Fibroblast of villous mesenchyme (primary cell): ENCODE data around the gene LSS. TPM values are rescaled to one million over a fixed set of nuclear protein-coding genes. Genes with fewer than 3 reads are reported as not detected.

Experiments
- DNase-seq: peaks from one replicate; pipeline ENCODE4 v3.0.0-alpha.2; 2010; ENCODE audit warnings: low read depth
- H3K4me3 ChIP-seq: 2 replicates; pipeline ENCODE4 v1.5.1; 2011; ENCODE audit warnings: low read depth, mild to moderate bottlenecking, low read length
- total RNA-seq: library from RNA; depleted of rRNA; stranded (reverse); fragments of >200 nt; gene quantifications from 2 replicates; pipeline ENCODE4 v1.2.3, GENCODE V29; 2012
- TF ChIP-seq, protein P1 (sequence below): IDR thresholded peaks from 2 replicates; pipeline ENCODE4 v1.5.1; 2012; ENCODE audit warnings: low read depth, mild to moderate bottlenecking, low read length; ENCODE audit not compliant: insufficient read depth

The LSS gene
- total RNA-seq, 1 donor: 139 TPM

DNA sequence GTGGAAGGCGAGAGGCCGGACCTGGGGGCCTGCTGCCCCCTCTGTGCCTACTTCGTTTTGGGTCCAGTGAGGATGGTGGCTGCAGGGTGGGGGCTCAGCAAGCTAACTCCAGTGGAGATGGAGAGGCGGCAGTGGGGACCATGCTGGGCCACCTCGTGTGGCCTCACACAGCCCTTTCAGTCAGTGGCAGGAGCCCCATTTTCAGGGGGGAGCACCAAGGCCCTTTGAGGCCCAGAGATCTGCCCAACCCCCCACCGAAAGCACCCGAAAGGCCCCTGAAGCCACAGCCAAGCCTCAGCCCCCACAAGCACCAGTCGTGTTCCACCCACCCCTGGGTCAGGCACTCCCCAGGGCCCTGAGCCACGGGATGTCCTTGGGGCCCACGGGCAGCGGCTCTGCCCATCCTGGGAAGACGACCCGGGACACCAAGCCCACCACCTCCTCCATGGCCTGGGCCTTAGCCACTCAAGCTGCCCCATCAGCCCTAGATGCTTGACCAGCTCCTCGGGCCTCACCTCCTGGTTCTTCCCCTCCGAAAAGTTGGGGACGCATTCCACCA, 73.5 kb downstream of the LSS start:
- H3K4me3 ChIP-seq: no peak overlapping the region
- TF ChIP-seq, protein P1, sequence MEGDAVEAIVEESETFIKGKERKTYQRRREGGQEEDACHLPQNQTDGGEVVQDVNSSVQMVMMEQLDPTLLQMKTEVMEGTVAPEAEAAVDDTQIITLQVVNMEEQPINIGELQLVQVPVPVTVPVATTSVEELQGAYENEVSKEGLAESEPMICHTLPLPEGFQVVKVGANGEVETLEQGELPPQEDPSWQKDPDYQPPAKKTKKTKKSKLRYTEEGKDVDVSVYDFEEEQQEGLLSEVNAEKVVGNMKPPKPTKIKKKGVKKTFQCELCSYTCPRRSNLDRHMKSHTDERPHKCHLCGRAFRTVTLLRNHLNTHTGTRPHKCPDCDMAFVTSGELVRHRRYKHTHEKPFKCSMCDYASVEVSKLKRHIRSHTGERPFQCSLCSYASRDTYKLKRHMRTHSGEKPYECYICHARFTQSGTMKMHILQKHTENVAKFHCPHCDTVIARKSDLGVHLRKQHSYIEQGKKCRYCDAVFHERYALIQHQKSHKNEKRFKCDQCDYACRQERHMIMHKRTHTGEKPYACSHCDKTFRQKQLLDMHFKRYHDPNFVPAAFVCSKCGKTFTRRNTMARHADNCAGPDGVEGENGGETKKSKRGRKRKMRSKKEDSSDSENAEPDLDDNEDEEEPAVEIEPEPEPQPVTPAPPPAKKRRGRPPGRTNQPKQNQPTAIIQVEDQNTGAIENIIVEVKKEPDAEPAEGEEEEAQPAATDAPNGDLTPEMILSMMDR: no peak
- DNase-seq: no peak

DNA sequence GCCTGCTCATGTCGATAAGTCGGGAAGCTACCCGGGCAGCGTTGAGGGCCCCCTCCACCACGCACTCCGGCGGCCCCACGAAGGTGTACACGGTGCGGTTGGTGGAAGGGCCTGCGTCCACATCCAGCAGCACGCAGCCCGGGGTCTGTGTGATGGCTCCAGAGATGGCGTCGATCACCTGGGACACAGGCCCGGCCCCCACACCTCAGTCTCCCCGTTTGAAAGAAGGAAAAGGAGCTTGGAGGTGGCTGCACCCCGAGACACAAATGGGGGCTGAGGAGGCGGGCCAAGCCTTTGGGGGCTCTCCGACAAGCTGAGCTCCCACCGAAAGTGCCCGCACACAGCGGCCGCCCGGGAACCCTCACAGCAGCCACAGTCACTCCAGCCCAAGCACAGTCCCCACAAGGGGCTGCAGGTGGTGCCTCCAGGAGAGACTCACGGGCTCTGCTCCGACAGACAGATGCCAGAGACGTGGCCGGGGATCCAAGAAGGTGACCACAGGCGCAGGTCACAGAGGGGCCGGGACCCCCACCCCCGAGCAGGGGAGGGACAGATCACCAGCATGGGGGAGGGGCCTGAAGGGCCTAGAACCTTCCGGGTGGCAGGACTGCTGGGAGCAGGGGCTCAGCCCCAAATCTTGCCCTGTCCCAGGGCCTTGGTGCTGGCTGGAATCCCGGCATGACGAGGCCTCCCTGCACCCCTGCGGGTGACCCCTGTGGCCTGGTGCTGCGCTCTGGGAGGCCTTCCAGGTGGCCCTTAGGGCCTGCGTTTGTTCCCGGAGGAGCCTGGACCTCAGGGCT, 74.2 kb downstream of the LSS start:
- no peak for DNase-seq
- TF ChIP-seq, protein P1: no peak
- no peak overlapping the region for H3K4me3 ChIP-seq

DNA sequence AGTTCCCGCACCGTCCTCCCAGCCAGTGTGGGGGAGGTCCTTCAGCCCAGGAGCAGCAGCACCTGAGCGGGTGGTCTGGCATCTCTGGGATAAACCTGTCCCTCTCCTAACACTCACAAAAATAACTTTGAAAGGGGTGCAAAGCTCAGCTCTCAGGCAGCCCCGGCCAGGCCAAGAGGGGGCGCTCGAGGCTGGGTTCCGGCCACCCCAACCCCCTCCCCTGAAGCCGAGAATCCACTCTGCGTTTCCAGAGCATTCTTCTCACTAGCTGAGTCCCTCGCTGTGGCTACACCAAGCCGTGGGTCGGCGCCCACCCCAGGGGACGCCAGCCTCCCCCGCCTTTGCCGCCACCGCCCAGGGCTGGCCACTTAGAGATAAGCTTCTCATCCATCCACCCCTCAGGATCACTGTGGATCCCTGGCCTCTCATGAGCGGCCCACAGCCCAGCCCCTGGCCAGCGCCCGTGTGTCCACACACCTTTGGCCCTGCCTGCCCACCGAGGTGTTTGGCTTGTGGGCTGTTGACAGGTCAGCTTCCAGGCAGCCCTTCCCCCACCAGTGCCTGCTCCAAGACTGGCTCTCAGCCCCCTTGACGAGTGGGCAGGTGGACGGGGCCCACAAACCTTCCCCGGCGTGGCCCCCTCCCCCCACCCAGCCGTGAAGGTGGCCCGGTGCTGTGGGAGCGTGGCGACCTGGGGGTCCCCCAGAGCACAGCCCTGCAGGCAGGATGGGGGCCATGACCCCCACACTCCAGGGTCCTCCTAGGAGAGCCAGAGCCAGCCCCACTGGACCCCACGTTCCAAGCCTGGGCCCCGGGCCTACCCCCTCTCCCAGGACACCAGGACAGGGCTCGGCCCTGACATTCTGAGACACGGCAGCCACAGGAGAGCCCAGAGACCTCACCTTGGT, 75.1 kb downstream of the LSS start:
- peak; percentile 49 for DNase-seq
- TF ChIP-seq, protein P1: peak; percentile 80
- peak overlapping the region; percentile 25 for H3K4me3 ChIP-seq

DNA sequence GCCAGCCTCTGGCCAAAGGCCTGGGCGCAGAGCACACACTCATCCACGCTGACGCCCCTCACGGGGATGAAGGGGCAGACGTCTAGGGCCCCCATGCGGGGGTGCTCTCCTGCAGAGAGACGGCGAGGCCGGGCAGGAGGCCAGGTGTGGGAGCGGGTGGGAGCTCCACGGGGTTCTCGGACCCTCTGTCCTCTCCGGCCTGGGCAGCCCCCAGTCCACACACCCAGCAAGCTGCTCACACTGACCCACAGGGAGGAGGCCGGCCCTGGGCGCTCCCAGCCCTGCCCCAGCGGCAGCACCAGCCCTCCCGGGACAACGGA, 75.7 kb downstream of the LSS start:
- TF ChIP-seq, protein P1: no peak
- H3K4me3 ChIP-seq: no peak overlapping the region
- DNase-seq: no peak

DNA sequence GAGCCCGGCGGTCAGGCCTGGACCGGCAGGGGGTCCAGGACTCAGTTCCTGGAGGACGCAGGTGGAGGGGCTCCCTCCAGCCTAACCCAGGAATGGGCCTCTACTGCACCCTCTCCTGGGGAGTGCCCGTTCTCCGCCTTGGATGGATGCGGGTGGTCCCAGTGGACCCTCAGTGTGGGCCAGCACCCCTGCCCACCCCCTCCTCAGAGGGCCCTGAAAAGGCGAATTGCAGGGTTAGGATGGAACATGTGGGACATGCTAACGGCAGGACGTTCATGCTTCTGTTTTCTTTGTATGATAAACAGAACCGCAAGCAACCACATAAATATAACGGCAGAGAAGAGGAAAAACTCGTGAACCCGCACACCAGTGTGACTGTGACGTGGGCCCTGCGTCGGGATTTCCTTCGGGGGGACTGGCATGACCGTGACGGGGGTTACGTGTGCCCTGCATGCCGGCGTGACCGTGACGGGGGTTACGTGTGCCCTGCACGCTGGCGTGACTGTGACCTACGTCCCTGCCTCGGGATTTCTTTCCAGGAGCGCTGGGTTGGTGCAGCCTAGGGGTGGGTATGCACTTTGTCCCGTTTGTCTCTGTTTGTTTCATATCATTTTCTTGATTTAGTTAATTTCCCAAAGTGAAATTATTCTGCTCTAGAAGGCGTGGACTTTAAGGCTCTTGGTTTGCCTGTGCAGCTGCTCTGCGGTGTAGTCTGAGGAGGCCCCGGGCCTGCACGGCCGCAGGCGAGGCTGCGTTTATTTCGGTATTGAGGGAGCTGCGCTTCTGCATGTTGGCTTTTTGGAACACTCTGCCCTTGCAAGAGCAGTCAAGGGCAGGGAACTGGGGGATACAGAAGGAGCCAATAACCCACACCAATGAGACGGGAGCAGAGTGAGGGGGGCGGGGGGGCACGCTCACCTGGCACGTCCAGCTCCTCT, 76.3 kb downstream of the LSS start:
- TF ChIP-seq, protein P1: no peak
- H3K4me3 ChIP-seq: no peak overlapping the region
- no peak for DNase-seq

DNA sequence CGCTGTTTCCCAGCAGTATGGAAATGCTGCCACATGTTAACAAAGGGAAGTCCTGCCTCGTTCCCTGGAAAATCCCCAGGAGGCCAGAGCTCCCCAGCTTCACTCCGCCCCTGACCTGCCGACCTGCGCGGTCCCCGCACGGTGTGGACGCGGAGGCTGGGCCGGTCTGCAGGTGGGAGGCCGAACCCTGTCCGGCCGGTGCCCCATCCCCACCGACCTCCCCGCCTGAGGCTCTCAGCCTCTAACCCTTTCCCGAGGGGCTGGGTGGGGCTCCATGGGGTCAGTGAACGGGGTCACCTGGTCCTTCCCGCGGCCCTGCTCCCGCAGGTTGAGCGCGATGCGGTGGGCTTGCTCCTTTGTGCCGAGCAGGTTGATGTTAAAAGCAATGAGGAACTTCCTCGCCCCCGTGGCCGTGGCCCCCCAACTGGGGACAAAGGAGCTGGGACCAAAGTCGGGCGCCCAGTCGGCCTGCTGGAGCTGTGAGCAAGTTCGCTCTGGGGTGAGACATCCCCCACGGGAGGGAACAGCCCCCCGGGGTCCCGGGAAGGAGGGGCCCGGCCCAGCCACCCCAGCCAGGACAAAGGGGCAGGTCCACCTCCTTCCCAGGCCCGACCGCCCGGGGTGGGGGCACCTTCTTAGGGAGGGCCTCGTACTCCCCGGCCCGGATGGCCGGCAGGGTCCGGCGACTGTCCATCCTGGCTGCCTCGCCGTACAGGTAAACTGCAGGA, 77.1 kb downstream of the LSS start:
- DNase-seq: no peak
- TF ChIP-seq, protein P1: no peak
- no peak overlapping the region for H3K4me3 ChIP-seq
